Measurements from ENCODE around the gene DPP10.
"Not testable (repeated sequence)": the region's sequence is repeated elsewhere in the genome, so short reads cannot be mapped to it uniquely, and the experiment has no call there.

Gene DPP10

GRCh38 chr2:115314119-115314518 lies 871.7 kb downstream of the DPP10 start:
- DNase-seq: no peak

- DNase-seq: no peak
Measured at GRCh38 chr2:115327061-115327460, 884.6 kb downstream of the DPP10 start.

DNA sequence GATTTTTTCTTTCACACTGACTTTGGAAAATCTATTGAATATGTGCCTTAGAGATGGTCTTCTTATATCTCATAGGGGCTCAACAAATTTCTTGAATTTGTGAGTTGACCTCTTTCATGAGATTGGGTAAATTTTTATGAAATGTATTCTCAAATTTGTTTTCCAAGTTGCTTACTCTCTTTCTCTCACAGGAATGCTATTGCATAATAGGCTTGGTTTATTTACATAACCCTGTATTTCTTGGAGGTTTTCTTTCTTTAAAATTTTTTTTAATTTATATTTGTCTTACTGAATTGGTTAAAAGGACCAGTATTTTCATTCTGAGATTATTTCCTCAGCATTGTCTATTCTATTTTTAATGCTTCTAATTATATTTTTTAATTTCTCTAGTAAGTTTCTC lies 917.1 kb downstream of the DPP10 start:
- no peak for DNase-seq

GRCh38 chr2:115364093-115364492 lies 921.7 kb downstream of the DPP10 start:
- DNase-seq: no peak

GRCh38 chr2:115369400-115369799 lies 927.0 kb downstream of the DPP10 start:
- no peak for DNase-seq

- DNase-seq: no peak
Measured at GRCh38 chr2:115374981-115375380, 932.5 kb downstream of the DPP10 start.

DNA sequence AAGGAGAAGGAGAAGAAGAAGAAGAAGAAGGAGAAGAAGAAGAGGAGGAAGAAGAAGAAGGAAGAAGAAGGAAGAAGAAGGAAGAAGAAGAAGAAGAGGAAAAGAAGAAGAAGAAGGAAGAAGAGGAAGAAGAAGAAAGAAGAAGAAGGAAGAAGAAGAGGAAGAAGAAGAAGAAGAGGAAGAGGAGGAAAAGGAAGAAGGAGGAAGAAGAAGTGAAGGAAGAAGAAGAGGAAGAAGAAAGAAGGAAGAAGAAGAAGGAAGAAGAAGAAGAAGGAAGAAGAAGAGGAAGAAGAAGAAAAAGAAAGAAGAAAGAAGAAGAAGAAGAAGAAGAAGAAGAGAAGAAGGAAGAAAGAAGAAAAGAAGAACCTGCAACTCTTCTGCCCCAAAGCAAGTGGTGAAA lies 942.0 kb downstream of the DPP10 start:
- DNase-seq: no peak

- no peak for DNase-seq
Measured at GRCh38 chr2:115386465-115386864, 944.0 kb downstream of the DPP10 start.

DNA sequence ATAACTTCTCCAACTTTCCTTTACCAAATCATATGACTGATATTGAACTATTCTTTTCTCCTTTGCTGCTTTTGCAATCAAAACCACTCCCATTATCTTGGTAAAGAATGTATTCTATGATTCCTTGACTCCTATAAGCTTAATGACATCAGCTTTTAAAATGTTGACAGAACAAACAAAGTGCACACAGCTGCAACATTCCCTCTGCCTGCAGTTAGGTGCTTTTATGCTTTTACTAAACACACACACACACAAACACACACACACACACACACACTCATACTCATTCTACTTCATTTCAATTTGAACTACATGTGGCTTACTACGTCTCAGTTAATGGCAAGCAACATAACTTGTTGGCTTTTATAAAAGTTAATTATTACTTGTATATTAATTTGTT lies 946.6 kb downstream of the DPP10 start:
- DNase-seq: no peak

GRCh38 chr2:115389898-115390565 lies 947.6 kb downstream of the DPP10 start:
- DNase-seq: no peak

GRCh38 chr2:115396579-115396978 lies 954.1 kb downstream of the DPP10 start:
- no peak for DNase-seq

- no peak for DNase-seq
Measured at GRCh38 chr2:115400940-115401339, 958.5 kb downstream of the DPP10 start.

- no peak for DNase-seq
Measured at GRCh38 chr2:115412501-115412900, 970.1 kb downstream of the DPP10 start.

DNA sequence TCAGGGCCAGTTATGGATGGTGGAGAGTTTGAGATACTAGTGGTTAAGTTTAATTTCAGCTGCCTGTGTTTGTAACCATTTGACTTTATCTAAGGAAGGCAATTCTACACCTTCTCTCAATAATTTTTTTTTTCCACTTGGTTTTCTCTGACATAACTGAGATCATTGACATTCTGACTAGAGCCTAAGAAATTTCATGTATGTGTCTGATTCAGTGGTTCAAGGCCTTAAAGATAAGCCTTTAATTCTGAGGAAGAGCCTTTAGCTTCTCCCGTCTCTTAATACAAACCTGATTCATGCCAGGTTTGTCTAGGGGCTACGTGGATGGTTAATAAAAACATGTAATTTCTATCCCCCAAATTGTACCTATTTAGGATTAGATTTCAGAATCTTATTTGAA lies 971.4 kb downstream of the DPP10 start:
- no peak for DNase-seq

GRCh38 chr2:115414466-115414865 lies 972.0 kb downstream of the DPP10 start:
- no peak for DNase-seq

DNA sequence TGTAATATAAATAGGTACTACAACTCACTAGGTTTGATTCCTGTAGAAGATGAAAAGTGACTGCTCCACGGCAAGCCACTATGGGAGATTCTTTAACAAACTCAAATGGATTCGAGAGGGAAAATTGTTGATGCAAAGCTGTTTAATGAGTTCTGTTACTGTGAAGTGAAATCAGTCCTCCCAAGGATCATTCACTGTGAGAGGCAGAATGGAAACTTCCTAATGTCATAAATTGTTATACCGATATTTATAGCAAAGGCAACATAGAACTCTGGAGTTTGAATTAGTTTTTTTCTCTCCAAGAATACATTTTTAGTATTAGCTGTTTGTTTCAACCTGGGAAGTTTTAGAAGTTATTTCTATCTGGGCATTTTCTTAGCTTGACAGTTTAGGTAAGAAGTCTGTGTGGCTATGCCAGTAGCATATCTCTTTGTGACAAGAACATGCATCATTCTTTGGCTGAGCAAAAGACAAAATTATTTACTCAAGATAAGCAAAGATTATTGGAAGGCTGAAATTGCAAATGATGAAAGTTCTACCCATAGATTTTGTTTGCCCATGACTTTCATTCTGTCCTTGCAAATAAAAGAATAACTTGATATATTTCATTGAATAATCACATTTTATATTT lies 979.7 kb downstream of the DPP10 start:
- no peak for DNase-seq

DNA sequence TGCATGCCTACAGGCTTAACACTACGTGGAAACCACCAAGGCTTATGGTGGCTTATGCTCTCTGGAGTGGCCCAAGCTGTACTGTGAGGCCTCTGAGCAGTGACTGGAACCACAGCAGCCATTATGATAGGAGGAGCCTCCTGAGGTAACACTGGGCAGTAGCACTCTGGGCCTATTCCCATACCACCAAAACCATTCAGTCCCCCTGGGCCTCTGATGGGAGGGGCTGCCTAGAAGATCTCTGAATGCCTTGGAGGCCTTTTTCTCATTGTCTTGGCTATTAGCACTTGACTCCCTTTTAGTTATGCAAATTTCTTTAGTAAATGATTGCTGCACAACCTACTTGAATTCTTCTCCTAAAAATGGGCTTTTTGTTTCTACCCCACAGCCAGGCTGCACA lies 985.0 kb downstream of the DPP10 start:
- DNase-seq: no peak

DNA sequence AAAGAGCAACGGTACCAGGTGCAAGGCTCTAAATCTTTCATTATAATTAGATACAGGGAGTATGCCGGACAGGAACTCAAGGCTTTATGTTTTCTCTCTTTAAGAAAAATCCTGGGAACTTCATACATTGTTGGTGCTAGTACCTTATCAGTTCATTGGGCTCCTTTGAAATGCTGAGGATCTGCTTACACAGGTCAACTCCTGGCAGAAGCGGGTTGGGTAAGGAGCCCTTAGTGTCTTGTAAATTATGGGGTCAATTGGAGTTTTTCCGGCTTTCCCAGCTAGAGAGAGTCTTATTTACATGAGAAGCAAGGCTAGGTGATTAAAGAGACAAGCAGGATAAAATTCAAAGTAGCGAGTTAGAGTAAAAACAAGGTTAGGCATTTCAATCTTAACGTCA lies 998.3 kb downstream of the DPP10 start:
- not testable (repeated sequence) for DNase-seq

GRCh38 chr2:115443539-115444185 lies 1001.2 kb downstream of the DPP10 start:
- DNase-seq: no peak

- no peak for DNase-seq
Measured at GRCh38 chr2:115460008-115460407, 1017.6 kb downstream of the DPP10 start.

DNA sequence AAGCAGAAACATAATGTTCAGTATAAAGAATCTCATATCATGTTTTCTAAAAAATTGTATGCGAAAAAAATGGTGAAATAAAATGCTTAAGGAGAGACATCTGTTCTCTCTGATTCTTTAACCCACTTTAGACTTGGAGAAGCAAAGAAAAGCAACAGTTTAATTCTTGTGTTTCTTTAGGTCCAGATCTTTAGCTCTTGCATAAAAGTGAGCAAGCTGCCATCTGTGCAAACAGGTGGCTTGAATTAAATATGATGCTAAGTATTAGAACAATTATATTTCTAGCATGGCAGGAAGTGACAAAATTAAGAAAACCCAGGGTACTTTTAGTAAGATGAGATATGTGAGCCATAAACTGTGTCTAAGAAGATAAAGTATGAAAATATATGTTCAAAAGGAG lies 1038.3 kb downstream of the DPP10 start:
- DNase-seq: no peak

DNA sequence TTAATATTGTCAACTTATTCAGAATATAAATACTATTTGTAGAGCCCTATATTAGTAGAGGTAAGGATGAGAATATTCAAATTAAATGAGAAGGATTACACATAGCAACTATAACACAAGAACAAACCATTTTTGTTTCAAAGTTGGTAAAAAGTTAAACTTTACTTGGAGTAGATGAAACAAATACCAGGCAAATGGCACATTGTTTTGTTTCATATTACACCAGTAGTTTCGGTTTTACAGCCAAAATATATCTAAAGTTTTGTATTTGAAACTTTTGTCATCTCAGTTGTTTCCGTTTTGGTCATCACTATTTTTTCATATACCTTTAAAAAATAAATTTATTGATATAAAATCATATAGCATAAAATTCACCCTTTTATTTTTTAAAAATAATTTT lies 1039.4 kb downstream of the DPP10 start:
- no peak for DNase-seq

GRCh38 chr2:115483666-115484065 lies 1041.2 kb downstream of the DPP10 start:
- no peak for DNase-seq

- DNase-seq: no peak
Measured at GRCh38 chr2:115484486-115484885, 1042.0 kb downstream of the DPP10 start.

GRCh38 chr2:115484983-115485382 lies 1042.5 kb downstream of the DPP10 start:
- DNase-seq: no peak
